ENCODE data around the gene GIGYF2.

GIGYF2 gene

GRCh38 chr2:232877940-232878511 lies 180.9 kb downstream of the GIGYF2 start:
- TF ChIP-seq, protein P1, sequence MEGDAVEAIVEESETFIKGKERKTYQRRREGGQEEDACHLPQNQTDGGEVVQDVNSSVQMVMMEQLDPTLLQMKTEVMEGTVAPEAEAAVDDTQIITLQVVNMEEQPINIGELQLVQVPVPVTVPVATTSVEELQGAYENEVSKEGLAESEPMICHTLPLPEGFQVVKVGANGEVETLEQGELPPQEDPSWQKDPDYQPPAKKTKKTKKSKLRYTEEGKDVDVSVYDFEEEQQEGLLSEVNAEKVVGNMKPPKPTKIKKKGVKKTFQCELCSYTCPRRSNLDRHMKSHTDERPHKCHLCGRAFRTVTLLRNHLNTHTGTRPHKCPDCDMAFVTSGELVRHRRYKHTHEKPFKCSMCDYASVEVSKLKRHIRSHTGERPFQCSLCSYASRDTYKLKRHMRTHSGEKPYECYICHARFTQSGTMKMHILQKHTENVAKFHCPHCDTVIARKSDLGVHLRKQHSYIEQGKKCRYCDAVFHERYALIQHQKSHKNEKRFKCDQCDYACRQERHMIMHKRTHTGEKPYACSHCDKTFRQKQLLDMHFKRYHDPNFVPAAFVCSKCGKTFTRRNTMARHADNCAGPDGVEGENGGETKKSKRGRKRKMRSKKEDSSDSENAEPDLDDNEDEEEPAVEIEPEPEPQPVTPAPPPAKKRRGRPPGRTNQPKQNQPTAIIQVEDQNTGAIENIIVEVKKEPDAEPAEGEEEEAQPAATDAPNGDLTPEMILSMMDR (IDR thresholded peaks at IDR 0.05): no peak
- H3K4me3 ChIP-seq: no peak overlapping the region
- DNase-seq (ENCODE audit: low spot score): no peak
- H3K27ac ChIP-seq: no peak overlapping the region

DNA sequence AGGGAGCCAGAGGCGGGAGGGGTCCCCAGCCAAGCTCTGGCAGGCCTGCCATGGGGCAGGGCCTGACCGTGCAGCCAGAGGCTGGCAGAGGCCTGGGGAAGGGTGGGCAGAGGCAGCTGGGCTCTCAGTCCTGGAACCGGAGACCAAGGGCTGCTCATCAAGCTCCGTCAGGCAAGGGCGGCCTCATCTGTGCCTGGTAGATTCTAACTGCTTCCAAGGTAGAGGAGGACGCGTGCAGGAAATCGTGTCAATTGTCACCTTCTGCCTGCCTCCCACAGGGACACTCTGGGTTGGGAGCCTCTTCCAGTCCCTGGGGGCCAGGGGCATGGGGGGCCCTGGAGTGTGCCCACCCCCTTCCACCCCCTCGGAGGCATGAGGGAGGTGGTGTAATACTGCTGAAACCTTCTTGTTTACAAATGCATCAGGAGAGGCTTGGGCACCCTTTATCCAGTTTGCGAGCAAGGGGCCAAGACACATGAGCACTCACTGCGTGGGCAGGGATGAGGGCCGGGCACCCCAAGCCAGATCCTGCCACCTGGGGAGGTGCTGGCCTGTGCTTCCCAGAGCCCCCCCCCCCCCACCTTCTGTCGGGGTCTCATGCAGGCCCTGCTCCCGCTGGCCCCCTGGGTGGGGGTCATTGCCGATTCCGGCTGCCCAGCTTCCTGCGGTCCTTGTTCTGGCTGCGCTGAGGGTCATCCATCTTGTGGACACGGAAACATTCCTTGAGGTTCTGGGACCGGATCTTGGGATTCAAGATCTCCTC lies 181.9 kb downstream of the GIGYF2 start:
- TF ChIP-seq, protein P1 (IDR thresholded peaks at IDR 0.05): no peak
- DNase-seq (ENCODE audit: low spot score): no peak
- H3K4me3 ChIP-seq: no peak overlapping the region
- no peak overlapping the region for H3K27ac ChIP-seq

DNA sequence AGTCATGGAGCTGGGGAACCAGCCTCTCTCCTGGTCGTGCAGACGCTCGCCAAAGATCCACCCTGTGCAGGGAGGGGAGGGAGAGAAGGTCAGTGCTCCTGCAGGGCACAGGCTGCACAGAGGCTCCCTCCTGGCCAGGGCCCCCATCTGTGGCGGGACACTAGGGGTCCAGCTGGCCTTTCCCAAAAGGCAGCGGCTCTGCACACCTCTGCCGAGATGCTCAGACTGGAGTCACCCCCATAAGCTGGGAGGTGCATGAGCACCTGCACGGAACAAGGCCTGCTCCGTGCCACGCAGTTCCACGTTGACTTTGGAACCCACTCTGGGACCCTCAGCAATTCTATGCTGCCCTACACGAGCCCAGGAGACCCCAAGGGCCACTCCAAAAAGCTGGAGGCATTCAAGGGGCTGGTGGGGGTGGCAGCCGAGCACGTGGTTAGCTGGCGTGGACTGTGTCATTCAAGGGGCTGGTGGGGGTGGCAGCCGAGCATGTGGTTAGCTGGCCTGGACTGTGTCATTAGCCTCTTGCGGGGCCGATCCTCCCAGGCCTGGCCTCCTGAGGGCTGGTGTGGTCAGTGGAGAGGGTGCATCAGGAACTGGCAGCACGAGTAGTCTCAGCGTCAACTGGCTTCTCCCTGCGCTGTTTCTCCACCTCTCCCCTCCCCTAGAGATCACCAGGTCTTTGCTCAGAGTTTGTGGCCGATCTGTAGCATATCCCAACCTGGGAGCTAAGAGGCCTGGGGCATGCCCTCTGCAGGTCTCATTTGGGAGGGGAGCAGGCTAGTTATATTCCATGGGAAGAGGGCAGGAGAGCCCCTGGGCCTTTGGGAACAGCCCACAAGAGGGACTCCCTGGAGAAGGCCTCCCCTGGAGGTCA lies 182.7 kb downstream of the GIGYF2 start:
- TF ChIP-seq, protein P1 (IDR thresholded peaks at IDR 0.05): no peak
- DNase-seq (ENCODE audit: low spot score): no peak
- H3K27ac ChIP-seq: no peak overlapping the region
- H3K4me3 ChIP-seq: no peak overlapping the region

GRCh38 chr2:232880764-232881351 lies 183.7 kb downstream of the GIGYF2 start:
- TF ChIP-seq, protein P1 (IDR thresholded peaks at IDR 0.05): no peak
- Histone ChIP-seq H3K4me3 (no peak overlapping the region), H3K27ac (no peak overlapping the region)
- DNase-seq (ENCODE audit: low spot score): no peak

DNA sequence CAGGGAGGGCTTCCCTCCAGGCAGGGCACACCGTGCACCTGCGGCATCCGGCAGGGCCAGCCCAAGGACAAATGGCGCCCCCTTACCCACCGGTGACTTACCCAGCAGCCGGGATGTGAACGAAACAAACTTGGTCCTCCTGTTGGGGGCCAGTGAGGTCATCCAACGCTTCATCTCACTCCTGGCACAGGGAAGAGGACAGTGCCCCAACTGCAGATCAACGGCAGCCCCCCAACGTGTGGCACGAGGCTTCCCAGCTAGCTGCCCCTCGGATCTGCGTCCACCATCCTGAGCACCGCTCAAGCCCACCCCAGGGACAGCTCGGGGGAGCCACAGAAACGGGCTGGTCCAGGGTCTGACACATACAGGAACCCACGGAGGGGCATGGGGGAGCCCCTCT lies 185.0 kb downstream of the GIGYF2 start:
- no peak for DNase-seq (ENCODE audit: low spot score)
- no peak overlapping the region for H3K4me3 ChIP-seq
- no peak overlapping the region for H3K27ac ChIP-seq
- TF ChIP-seq, protein P1 (IDR thresholded peaks at IDR 0.05): no peak

- Histone ChIP-seq H3K4me3 (no peak overlapping the region), H3K27ac (no peak overlapping the region)
- TF ChIP-seq, protein P1 (IDR thresholded peaks at IDR 0.05): no peak
- DNase-seq (ENCODE audit: low spot score): no peak
These were observed 185.5 kb downstream of the GIGYF2 start for GRCh38 chr2:232882505-232883115.

Data from coronary artery (tissue), 2 donors.